Measurements from ENCODE around the gene ABCA1. TPM values are rescaled to one million over a fixed set of nuclear protein-coding genes. Genes with fewer than 3 reads are reported as not detected.
A peak's percentile ranks its signal among the peaks of the same experiment; 100 is the strongest.
"Not testable (repeated sequence)": the region's sequence is repeated elsewhere in the genome, so short reads cannot be mapped to it uniquely, and the experiment has no call there.

ABCA1 gene, protein sequence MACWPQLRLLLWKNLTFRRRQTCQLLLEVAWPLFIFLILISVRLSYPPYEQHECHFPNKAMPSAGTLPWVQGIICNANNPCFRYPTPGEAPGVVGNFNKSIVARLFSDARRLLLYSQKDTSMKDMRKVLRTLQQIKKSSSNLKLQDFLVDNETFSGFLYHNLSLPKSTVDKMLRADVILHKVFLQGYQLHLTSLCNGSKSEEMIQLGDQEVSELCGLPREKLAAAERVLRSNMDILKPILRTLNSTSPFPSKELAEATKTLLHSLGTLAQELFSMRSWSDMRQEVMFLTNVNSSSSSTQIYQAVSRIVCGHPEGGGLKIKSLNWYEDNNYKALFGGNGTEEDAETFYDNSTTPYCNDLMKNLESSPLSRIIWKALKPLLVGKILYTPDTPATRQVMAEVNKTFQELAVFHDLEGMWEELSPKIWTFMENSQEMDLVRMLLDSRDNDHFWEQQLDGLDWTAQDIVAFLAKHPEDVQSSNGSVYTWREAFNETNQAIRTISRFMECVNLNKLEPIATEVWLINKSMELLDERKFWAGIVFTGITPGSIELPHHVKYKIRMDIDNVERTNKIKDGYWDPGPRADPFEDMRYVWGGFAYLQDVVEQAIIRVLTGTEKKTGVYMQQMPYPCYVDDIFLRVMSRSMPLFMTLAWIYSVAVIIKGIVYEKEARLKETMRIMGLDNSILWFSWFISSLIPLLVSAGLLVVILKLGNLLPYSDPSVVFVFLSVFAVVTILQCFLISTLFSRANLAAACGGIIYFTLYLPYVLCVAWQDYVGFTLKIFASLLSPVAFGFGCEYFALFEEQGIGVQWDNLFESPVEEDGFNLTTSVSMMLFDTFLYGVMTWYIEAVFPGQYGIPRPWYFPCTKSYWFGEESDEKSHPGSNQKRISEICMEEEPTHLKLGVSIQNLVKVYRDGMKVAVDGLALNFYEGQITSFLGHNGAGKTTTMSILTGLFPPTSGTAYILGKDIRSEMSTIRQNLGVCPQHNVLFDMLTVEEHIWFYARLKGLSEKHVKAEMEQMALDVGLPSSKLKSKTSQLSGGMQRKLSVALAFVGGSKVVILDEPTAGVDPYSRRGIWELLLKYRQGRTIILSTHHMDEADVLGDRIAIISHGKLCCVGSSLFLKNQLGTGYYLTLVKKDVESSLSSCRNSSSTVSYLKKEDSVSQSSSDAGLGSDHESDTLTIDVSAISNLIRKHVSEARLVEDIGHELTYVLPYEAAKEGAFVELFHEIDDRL (N-terminal part only)
- polyA plus RNA-seq (2011; rRNA removed), result 27.3 and 29.6 TPM in 2 replicates
- 182 and 183 TPM in 2 replicates for polyA minus RNA-seq (2011; rRNA and poly(A)+ RNA removed)

DNA sequence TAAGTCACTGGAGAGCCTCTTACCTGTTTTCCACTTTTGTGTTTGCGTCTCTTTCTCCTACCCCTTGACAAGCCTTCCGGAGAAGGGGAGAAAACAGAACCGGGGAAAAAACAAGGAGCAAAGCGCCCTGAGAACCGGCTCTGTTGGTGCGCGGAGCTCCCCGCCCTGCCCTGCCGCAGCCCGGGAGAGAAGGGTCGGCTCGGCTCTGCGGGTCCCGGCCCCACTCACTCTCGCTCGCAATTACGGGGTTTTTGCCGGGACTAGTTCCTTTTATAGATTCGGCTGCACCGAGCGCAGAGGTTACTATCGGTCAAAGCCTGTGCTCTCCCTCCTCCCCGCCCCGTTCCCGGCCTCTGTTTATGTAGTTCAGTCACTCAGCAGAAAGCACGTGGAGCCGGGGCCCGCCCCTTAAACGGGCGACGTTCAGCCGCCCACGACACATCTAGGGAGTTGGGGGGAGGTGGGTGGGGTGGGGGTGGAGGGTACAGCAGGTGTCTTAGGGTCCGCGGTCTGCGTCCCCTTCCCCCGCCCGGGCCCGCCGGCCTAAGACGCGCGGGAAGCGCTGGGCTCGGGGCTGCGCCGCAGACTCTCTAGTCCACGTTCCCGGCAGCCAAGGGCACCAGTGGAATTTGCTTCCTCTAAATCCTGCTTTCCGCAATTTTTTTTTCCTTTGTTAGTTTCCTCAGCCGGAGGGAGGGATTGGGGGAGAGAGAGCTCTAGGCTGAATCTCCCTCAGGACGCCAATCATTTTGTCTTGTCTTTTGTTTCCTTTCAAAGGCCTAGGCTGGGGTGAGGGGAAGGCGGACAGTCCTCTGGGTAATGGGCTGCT lies at the start of gene ABCA1:
Gene ABCA1, minus strand, starts transcription at position 244 of the 829 bp plus-strand sequence. CDS start 24,476 bp downstream, outside the sequence.
- CTCF ChIA-PET, result interaction anchor here (0.8 to 2.1 kb wide), 6 partner anchors 21 to 486 kb away, joined by 4 to 11 read pairs (median 5); no protein-coding TSS in a partner anchor
- TF ChIP-seq, protein P1, sequence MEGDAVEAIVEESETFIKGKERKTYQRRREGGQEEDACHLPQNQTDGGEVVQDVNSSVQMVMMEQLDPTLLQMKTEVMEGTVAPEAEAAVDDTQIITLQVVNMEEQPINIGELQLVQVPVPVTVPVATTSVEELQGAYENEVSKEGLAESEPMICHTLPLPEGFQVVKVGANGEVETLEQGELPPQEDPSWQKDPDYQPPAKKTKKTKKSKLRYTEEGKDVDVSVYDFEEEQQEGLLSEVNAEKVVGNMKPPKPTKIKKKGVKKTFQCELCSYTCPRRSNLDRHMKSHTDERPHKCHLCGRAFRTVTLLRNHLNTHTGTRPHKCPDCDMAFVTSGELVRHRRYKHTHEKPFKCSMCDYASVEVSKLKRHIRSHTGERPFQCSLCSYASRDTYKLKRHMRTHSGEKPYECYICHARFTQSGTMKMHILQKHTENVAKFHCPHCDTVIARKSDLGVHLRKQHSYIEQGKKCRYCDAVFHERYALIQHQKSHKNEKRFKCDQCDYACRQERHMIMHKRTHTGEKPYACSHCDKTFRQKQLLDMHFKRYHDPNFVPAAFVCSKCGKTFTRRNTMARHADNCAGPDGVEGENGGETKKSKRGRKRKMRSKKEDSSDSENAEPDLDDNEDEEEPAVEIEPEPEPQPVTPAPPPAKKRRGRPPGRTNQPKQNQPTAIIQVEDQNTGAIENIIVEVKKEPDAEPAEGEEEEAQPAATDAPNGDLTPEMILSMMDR (IDR thresholded peaks at IDR 0.05; ENCODE audit: low read depth, low read length), result no peak
- Histone ChIP-seq H3K9me3 (ENCODE audit: control insufficient read depth, insufficient read depth, low read length) (no peaks in the 10 kb centered on the region; the same call in 1 of the 2 replicates), H3K4me3 (ENCODE audit: low read depth, low read length) (peak within 1 kb of the TSS; percentile 86), H3K27ac (ENCODE audit: low read depth, low read length) (peak within 1 kb of the TSS; percentile 52), H3K27me3 (ENCODE audit: control insufficient read depth, insufficient read depth, low read length) (no peaks in the 10 kb centered on the region)
- POLR2A ChIA-PET, result interaction anchor here (0.8 to 3.1 kb wide), 8 partner anchors 41 to 317 kb away, joined by 3 to 44 read pairs (median 6); no protein-coding TSS in a partner anchor
- DNase-seq (ENCODE audit: low read depth, low spot score), result peak; percentile 66

DNA sequence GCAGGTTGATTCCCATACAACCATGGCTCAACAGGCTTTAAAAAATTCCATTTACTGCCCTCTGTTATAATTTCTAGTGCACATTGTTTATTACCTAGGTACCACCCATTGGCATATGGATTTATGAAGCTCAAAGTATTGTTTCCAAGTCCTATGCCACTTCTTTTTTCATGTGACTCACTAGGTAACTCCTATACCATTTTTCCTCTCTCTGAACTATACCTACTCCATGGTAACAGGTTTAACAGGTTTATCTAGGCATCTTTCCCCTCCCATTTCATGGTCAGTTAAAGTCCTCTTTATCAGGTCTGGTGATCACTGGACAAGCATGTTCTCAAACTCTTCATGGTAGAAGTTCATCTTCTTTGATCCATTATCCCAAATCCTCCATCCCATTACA lies 49.6 kb upstream of the ABCA1 start:
- H3K27me3 ChIP-seq (ENCODE audit: control insufficient read depth, insufficient read depth, low read length), result no peaks in the 10 kb centered on the region
- no peak overlapping the region for H3K4me3 ChIP-seq (ENCODE audit: low read depth, low read length)
- TF ChIP-seq, protein P1 (IDR thresholded peaks at IDR 0.05; ENCODE audit: low read depth, low read length), result no peak
- ChIA-PET CTCF (no interaction called here), POLR2A (no interaction called here)
- H3K9me3 ChIP-seq (ENCODE audit: control insufficient read depth, insufficient read depth, low read length), result no peaks in the 10 kb centered on the region
- H3K27ac ChIP-seq (ENCODE audit: low read depth, low read length), result no peak overlapping the region
- no peak for DNase-seq (ENCODE audit: low read depth, low spot score)

DNA sequence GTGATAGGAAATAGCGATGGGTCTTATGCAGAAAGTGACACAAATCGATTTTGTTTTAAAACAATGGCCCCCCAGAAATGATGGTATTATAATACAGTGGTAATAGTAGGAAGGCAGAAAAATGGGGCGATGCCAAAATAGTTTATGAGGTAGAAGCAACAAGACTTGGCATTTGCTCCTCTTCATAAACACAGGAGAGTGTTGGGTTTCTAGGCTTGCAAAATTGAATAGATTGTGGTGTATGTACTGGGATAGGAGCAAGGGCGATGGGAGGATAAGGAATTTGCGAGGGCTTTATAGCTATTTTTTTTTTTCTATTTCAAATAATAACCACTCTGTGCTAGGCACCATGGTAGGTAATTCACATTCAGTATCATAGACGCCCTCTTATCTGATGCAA lies 49.2 kb upstream of the ABCA1 start:
- H3K4me3 ChIP-seq (ENCODE audit: low read depth, low read length), result no peak overlapping the region
- H3K27ac ChIP-seq (ENCODE audit: low read depth, low read length), result no peak overlapping the region
- H3K27me3 ChIP-seq (ENCODE audit: control insufficient read depth, insufficient read depth, low read length), result no peaks in the 10 kb centered on the region
- CTCF ChIA-PET, result no interaction called here
- DNase-seq (ENCODE audit: low read depth, low spot score), result no peak
- TF ChIP-seq, protein P1 (IDR thresholded peaks at IDR 0.05; ENCODE audit: low read depth, low read length), result no peak
- POLR2A ChIA-PET, result no interaction called here
- H3K9me3 ChIP-seq (ENCODE audit: control insufficient read depth, insufficient read depth, low read length), result no peaks in the 10 kb centered on the region

DNA sequence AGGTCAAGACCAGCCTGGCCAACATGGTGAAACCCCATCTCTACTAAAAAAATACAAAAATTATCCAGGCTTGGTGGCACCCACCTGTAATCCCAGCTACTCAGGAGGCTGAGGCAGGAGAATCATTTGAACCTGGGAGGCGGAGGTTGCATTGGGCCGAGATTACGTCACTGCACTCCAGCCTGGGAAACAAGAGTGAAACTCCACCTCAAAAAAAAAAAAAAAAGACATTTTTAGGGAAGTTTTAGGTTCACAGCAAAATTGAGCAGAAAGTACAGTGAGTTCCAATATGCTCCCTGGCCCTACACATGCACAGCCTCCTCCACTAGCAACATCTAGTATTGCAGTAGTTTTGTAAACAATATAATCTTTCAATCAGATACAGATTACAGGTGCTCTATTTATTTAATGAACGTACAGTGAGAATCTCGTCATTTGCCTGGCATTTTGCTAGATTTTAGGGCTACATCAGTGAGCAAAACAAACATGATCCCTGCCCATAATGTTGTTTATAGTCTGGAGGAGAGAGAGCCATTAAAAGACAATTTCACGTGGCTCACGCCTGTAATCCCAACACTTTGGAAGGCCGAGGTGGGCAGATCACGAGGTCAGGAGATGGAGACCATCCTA lies 48.1 kb upstream of the ABCA1 start:
- H3K9me3 ChIP-seq (ENCODE audit: control insufficient read depth, insufficient read depth, low read length); CTCF ChIA-PET; H3K27ac ChIP-seq (ENCODE audit: low read depth, low read length); DNase-seq (ENCODE audit: low read depth, low spot score); H3K4me3 ChIP-seq (ENCODE audit: low read depth, low read length); POLR2A ChIA-PET; H3K27me3 ChIP-seq (ENCODE audit: control insufficient read depth, insufficient read depth, low read length): not testable (repeated sequence)
